GM12891 (cell line): ENCODE measurements around the gene YWHAQ.

Source experiments
- POLR2AphosphoS5 ChIP-seq: IDR thresholded peaks from 2 replicates; pipeline ENCODE4 v1.6.1; 2011; ENCODE audit warnings: low read depth, low read length, control low read depth
- TAF1 ChIP-seq: IDR thresholded peaks from 2 replicates; pipeline ENCODE4 v1.6.1; 2011; ENCODE audit warnings: low read depth, low read length, control low read depth

- TF ChIP-seq TAF1 (no peak), POLR2AphosphoS5 (no peak)
These were observed 32.4 kb upstream of the YWHAQ start for GRCh38 chr2:9663008-9663879.
